NAMALWA (cell line): ENCODE results near the gene CHAT.
A peak's percentile ranks its signal among the peaks of the same experiment; 100 is the strongest.

Experiments
- DNase-seq: peaks from one replicate; pipeline ENCODE4 v3.0.0-alpha.2; 2015; ENCODE audit warnings: low spot score

Gene CHAT

GRCh38 chr10:49653273-49653929, 39.6 kb downstream of the CHAT start:
- no peak for DNase-seq

- no peak for DNase-seq
Measured at GRCh38 chr10:49654036-49654693, 40.3 kb downstream of the CHAT start.

- DNase-seq = no peak
Measured at GRCh38 chr10:49655099-49655498, 41.3 kb downstream of the CHAT start.

GRCh38 chr10:49656845-49657493, 43.1 kb downstream of the CHAT start:
- no peak for DNase-seq

- DNase-seq = no peak
Measured at GRCh38 chr10:49657606-49658005, 43.8 kb downstream of the CHAT start.

GRCh38 chr10:49661140-49661856, 47.5 kb downstream of the CHAT start:
- no peak for DNase-seq

- DNase-seq = no peak
Measured at GRCh38 chr10:49662169-49662830, 48.5 kb downstream of the CHAT start.

- DNase-seq = no peak
Measured at GRCh38 chr10:49663596-49663995, 49.8 kb downstream of the CHAT start.

GRCh38 chr10:49664006-49664841, 50.4 kb downstream of the CHAT start:
- DNase-seq = no peak

GRCh38 chr10:49664842-49665355, 51.1 kb downstream of the CHAT start:
- DNase-seq = no peak

GRCh38 chr10:49666054-49666615, 52.3 kb downstream of the CHAT start:
- no peak for DNase-seq

- no peak for DNase-seq
Measured at GRCh38 chr10:49666685-49667084, 52.8 kb downstream of the CHAT start.

GRCh38 chr10:49667991-49668390, 54.2 kb downstream of the CHAT start:
- no peak for DNase-seq

- DNase-seq = no peak
Measured at GRCh38 chr10:49668684-49669083, 54.8 kb downstream of the CHAT start.

- no peak for DNase-seq
Measured at GRCh38 chr10:49678827-49679479, 65.1 kb downstream of the CHAT start.

GRCh38 chr10:49679480-49679893, 65.7 kb downstream of the CHAT start, which contains the start of gene C10orf53:
TSS of gene C10orf53 (plus strand) at chr10:49679651. CDS start at chr10:49679698, 47 bp downstream.
- DNase-seq = no peak

GRCh38 chr10:49682449-49682848, 68.6 kb downstream of the CHAT start:
- peak; percentile 4 for DNase-seq

- DNase-seq = no peak
Measured at GRCh38 chr10:49682879-49683278, 69.0 kb downstream of the CHAT start.

- DNase-seq = no peak
Measured at GRCh38 chr10:49686651-49687050, 72.8 kb downstream of the CHAT start.

- DNase-seq = no peak
Measured at GRCh38 chr10:49688261-49688846, 74.5 kb downstream of the CHAT start.
